D341Med (cell line): ENCODE measurements around the gene TPP1.

ENCODE experiments used
- DNase-seq: peaks from one replicate; pipeline ENCODE4 v3.0.0; 2012; ENCODE audit warnings: low spot score

The TPP1 gene

GRCh38 chr11:6646918-6647679 lies 27.9 kb upstream of the TPP1 start:
- no peak for DNase-seq

DNA sequence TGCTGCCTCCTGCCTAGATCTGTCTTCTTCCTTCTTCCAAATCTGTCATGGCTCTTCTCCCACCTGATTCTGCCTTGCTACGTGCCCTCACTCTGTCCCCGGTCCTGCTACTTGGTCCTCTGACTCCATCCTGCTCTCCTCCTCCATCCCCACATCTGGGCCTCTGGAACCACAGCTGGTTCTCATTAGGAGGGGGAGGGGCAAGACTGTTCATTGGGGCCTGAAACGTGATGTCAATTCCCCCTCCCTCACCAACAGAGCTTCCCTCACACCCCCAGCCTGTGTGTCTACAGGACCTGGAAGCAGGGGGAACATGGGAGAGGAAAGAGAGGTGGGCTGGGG lies 27.3 kb upstream of the TPP1 start:
- DNase-seq: no peak

GRCh38 chr11:6646071-6646470 lies 26.8 kb upstream of the TPP1 start:
- DNase-seq: no peak

- no peak for DNase-seq
These were observed 23.7 kb upstream of the TPP1 start for GRCh38 chr11:6642957-6643356.

- no peak for DNase-seq
These were observed 21.9 kb upstream of the TPP1 start for GRCh38 chr11:6640985-6641701.

DNA sequence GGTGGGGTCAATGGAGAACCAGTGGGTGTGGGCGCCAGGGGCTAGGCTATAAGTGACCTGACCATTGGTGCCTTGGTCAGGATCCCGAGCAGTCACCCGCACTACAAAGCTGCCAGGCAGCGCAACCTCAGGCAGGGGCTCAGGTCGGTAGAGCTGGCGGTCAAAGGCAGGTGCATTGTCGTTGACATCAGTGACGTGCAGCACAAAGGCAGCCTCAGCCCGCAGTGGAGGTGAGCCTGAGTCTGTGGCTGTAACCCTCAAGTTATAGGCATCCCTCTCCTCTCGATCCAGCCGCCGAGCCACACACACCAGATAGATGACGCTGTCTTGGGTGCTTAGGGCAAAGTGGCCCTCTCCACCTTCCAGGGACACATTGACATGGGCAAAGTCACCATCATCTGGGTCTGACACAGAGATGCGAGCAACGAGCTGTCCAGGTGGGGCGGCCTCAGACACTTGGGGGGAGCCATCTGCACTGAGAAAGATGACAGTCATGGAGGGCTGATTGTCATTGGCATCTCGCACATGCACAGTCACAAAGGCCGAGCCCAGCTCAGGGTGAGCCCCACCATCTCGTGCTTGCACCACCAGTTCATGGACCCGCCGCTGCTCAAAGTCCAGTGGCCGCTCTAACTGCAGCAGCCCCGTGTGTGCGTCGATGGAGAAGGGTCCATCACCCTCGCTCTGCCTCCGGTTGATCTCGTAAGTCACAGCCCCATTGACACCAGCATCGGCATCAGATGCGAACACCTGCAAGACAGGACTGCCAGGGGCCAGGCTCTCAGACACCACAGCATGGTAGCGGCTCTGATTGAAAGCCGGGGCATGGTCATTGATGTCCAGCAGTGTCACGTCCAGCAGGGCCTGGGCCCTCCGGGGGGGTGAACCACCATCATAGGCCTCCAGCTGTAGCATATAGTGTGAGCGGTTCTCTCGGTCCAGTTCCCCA lies 21.1 kb upstream of the TPP1 start:
- no peak for DNase-seq

DNA sequence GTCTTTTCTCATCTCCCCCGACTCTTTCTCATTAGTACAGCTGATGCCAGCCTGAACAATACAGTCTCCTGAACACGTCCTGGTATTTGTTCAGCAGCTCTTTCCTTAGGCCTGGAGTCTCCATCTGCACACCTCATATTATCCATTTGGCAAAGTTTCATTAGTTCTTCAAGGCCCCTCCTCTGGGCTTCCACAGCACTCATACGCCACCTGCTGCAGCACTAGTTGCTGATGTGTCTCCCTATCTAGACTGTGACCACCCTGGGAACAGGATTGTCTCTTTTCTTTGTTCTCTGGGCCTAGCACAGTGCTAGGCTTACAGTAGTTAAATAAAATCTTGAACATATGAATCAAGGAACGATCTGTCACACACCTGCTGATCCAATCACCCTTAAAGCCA lies 19.2 kb upstream of the TPP1 start:
- no peak for DNase-seq

GRCh38 chr11:6637871-6638270 lies 18.6 kb upstream of the TPP1 start:
- no peak for DNase-seq

- no peak for DNase-seq
These were observed 17.3 kb upstream of the TPP1 start for GRCh38 chr11:6636480-6636879.

- no peak for DNase-seq
These were observed 16.1 kb upstream of the TPP1 start for GRCh38 chr11:6635082-6635932.

DNA sequence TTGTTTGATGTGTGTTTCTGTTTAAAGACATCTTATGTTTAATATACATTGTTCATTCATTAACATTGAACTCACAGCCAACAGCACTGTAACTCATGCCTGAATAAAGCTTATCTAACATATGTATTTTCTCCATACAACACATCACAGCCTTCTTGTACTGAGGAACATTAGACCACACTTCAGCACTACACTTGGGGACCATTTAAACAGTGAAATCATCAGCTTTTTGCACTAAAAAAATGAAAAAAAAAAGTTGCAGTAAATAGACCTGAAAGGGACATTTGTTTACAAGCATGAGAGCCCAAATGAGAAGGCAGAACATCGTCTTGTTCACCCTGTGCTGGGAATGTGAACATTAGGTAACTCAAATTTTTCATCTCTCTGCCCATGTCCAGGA lies 15.3 kb upstream of the TPP1 start:
- no peak for DNase-seq

GRCh38 chr11:6633422-6634408 lies 14.5 kb upstream of the TPP1 start:
- DNase-seq: no peak

- no peak for DNase-seq
These were observed 13.2 kb upstream of the TPP1 start for GRCh38 chr11:6632116-6633073.

DNA sequence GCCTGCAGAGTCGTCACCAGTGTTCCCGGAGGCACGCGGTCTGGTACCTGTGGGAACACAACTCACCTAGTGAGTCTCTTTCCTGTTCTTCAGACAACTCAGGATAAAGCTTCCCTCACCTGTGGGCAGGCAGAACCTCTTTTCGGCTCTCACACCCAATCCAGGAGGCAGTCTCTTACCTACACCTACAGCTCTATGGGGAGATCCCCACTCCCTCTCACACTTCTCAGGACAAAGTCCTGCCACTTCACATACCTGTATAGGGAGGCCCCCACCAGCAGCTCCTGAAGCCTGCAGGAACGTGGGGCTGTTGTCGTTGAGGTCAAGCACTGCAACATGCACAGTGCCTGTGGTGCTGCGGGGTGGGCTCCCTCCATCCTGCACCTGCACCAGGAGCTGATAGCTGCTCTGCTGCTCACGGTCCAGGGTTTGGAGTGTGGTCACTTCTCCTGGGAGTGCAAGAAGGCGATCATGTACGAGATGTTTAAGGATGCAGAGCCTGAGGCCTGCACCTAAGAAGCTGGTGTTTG lies 12.2 kb upstream of the TPP1 start:
- no peak for DNase-seq

- no peak for DNase-seq
These were observed 11.5 kb upstream of the TPP1 start for GRCh38 chr11:6630632-6631291.

DNA sequence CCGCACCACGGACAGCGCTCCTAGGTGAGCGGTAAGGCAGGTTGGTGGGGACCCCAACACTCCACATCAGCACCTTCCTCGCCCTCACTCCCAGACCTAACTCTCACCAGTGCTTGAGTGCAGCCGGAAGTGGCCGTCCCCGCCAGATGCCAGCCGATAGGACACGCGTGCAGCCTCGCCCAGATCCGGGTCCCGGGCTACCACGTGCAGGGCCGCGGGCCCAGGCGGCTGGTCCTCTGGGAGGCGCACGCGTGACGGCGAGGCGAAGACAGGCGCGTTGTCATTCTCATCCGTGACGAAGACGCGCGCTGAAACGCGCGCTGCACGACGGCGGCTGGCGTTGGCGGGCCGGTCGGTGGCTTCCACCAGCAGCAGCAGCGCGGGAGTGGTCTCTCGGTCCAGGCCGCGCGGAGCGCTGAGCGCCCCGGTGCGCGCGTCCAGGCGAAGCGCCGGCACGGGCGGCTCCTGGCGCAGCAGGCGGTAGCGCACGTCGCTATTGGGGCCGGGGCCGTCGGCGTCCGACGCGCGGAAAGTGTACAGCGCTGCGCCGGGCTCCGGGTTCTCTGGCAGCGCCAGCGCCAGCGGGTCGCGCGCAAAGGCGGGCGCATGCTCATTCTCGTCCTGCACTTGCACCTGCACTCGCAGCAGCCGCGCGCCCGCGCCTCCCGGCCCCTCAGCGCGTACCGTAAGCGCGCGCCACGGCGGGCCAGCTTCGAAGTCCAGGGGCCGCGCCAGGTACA lies 10.8 kb upstream of the TPP1 start:
- no peak for DNase-seq

DNA sequence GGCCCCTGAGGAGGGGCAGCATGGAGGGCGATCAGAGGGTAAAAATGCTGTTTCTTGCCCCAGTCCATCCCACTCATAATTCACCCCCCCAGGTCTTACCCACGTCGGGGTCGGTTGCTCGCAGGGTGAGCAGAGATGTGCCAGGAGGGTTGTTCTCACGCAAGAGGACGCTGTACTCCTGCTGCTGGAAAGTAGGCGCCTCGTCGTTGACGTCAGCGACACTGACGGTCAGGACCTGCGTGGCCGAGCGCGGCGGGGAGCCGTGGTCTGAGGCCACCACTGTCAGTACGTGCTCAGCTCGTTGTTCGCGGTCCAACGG lies 10.3 kb upstream of the TPP1 start:
- DNase-seq: no peak

DNA sequence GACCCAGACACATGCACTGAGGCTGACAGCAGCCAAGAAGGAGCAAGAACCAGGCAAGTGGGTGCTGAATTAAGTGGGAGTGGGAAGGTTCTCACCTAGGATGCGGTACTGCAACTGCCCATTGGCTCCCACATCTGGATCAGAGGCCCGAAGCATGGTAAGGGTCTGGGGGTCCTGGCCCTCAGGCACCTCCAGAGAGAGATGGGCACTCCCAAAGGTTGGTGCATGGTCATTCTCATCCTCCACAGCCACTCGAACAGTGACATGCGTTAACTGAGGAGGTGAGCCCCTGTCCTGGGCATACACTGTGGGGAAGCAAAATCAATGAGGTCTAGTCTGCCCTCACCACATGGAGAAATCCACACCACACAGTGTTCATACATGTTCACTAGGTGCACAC lies 9.3 kb upstream of the TPP1 start:
- no peak for DNase-seq
